GM10248 (cell line): ENCODE results near the gene KIF3B.
"Not testable (repeated sequence)": the region's sequence is repeated elsewhere in the genome, so short reads cannot be mapped to it uniquely, and the experiment has no call there.

ENCODE experiments used
- CTCF ChIA-PET: fragments of 300-600 bp; sonication (Branson Sonifier 250); formaldehyde crosslinking; extraction: SDS; loops from one replicate; lab custom pipeline; 2021; ENCODE audit warnings: antibody characterized with exemption; lab: Yijun Ruan, JAX
- POLR2A ChIA-PET: fragments of 350-650 bp; sonication (Branson Sonifier 250); formaldehyde crosslinking; extraction: SDS; loops from one replicate; lab custom pipeline; 2020; ENCODE audit warnings: antibody characterized with exemption; lab: Yijun Ruan, JAX
- DNase-seq: peaks from one replicate; pipeline ENCODE4 v3.0.0; 2012; ENCODE audit errors: extremely low spot score
- CTCF ChIP-seq: IDR thresholded peaks from 2 replicates; pipeline ENCODE4 v1.5.1; 2012; ENCODE audit warnings: mild to moderate bottlenecking, low read depth; ENCODE audit errors: extremely low read depth, missing control alignments, control extremely low read depth

The KIF3B gene

GRCh38 chr20:32348207-32348606 is 70.8 kb downstream of the KIF3B start:
- no peak for TF ChIP-seq CTCF

GRCh38 chr20:32350421-32350820 is 73.0 kb downstream of the KIF3B start:
- POLR2A ChIA-PET: interaction anchor here (0.6 kb wide), 1 partner anchor 33 kb away, joined by 4 read pairs; no protein-coding TSS in a partner anchor
- DNase-seq: no peak
- TF ChIP-seq CTCF: no peak
- CTCF ChIA-PET: interaction anchor here (1.5 to 4.5 kb wide), 2 partner anchors 13 to 26 kb away, joined by 5 to 29 read pairs; no protein-coding TSS in a partner anchor

More at GRCh38 chr20:32348207-32348606, 70.8 kb downstream of the KIF3B start:
- DNase-seq: no peak
- CTCF ChIA-PET: interaction anchor here (1.2 to 1.3 kb wide), 2 partner anchors 10 to 16 kb away, joined by 3 to 4 read pairs; no protein-coding TSS in a partner anchor
- POLR2A ChIA-PET: no interaction called here

GRCh38 chr20:32352121-32352720 is 74.8 kb downstream of the KIF3B start:
- CTCF ChIA-PET: interaction anchor here (1.2 to 4.5 kb wide), 3 partner anchors 12 to 17 kb away, joined by 3 to 29 read pairs (median 4); no protein-coding TSS in a partner anchor
- no peak for TF ChIP-seq CTCF
- DNase-seq: no peak
- POLR2A ChIA-PET: no interaction called here

GRCh38 chr20:32353848-32354496 is 76.5 kb downstream of the KIF3B start:
- CTCF ChIA-PET: interaction anchor here (1.0 to 4.5 kb wide), 4 partner anchors 8 to 17 kb away, joined by 3 to 29 read pairs (median 4); no protein-coding TSS in a partner anchor
- DNase-seq: no peak
- POLR2A ChIA-PET: no interaction called here
- TF ChIP-seq CTCF: no peak

- TF ChIP-seq CTCF: no peak
Observed at GRCh38 chr20:32354592-32355416, 77.4 kb downstream of the KIF3B start.

GRCh38 chr20:32355417-32355841 is 78.0 kb downstream of the KIF3B start:
- no peak for DNase-seq
- no peak for TF ChIP-seq CTCF
- POLR2A ChIA-PET: no interaction called here
- CTCF ChIA-PET: interaction anchor here (0.7 to 1.7 kb wide), 4 partner anchors 10 to 18 kb away, joined by 3 to 8 read pairs (median 4); no protein-coding TSS in a partner anchor

More at GRCh38 chr20:32354592-32355416, 77.4 kb downstream of the KIF3B start:
- DNase-seq: no peak
- CTCF ChIA-PET: interaction anchor here (0.8 to 4.5 kb wide), 5 partner anchors 9 to 18 kb away, joined by 3 to 29 read pairs (median 4); no protein-coding TSS in a partner anchor
- POLR2A ChIA-PET: no interaction called here

GRCh38 chr20:32355907-32356621 is 78.6 kb downstream of the KIF3B start:
- POLR2A ChIA-PET: not testable (repeated sequence)

More at GRCh38 chr20:32355907-32356621, 78.6 kb downstream of the KIF3B start:
- not testable (repeated sequence) for DNase-seq
- CTCF ChIA-PET: interaction anchor here (0.7 to 2.3 kb wide), 7 partner anchors 11 to 20 kb away, joined by 3 to 8 read pairs (median 5); no protein-coding TSS in a partner anchor
